Lung (tissue), 12 donors: ENCODE results near the gene CETN3. TPM values are rescaled to one million over a fixed set of nuclear protein-coding genes. Genes with fewer than 3 reads are reported as not detected.

Source experiments
- ATAC-seq: fragments of 200-7000 bp; cut with Tn5 transposase; one replicate; pipeline ENCODE4 v1.9.1; 2020; ENCODE audit warnings: moderate number of reproducible peaks; ENCODE audit not compliant: insufficient read depth, low FRiP score
- DNase-seq, 3 donors: peaks; one replicate each; pipeline ENCODE4 v3.0.0-alpha.2; 2013 to 2017
- H3K27ac ChIP-seq, 2 donors: one replicate each; pipeline ENCODE4 v1.5.1; 2013; ENCODE audit warnings: mild to moderate bottlenecking in 2 of 2, moderate library complexity in 2 of 2, control low read depth in 1 of 2, inconsistent platforms in 1 of 2, low read depth in 1 of 2, low read length in 1 of 2
- H3K27me3 ChIP-seq, 3 donors: one replicate each; pipeline ENCODE4 v1.5.1; 2013; ENCODE audit warnings: low read length in 2 of 3; ENCODE audit not compliant: control insufficient read depth in 3 of 3, insufficient read depth in 3 of 3
- H3K36me3 ChIP-seq, 4 donors: one replicate each; pipeline ENCODE4 v1.5.1; 2013; ENCODE audit warnings: low read length in 4 of 4, mild to moderate bottlenecking in 1 of 4, moderate library complexity in 1 of 4; ENCODE audit not compliant: control insufficient read depth in 4 of 4, insufficient read depth in 4 of 4
- H3K4me1 ChIP-seq, 5 donors: one replicate each; pipeline ENCODE4 v1.5.1; 2013; ENCODE audit warnings: low read length in 5 of 5, mild to moderate bottlenecking in 2 of 5, moderate library complexity in 1 of 5; ENCODE audit not compliant: control insufficient read depth in 5 of 5, insufficient read depth in 5 of 5
- H3K4me3 ChIP-seq: one replicate; pipeline ENCODE4 v1.5.1; 2013; ENCODE audit warnings: mild to moderate bottlenecking, control low read depth, moderate library complexity
- H3K9ac ChIP-seq, 2 donors: one replicate each; pipeline ENCODE4 v1.5.1; 2013; ENCODE audit warnings: low read length in 2 of 2, control low read depth in 1 of 2; ENCODE audit not compliant: insufficient read depth in 1 of 2
- H3K9me3 ChIP-seq, 4 donors: one replicate each; pipeline ENCODE4 v1.5.1; 2013; ENCODE audit warnings: low read length in 3 of 4, mild to moderate bottlenecking in 1 of 4, moderate library complexity in 1 of 4; ENCODE audit not compliant: control insufficient read depth in 4 of 4, insufficient read depth in 3 of 4
- CTCF ChIP-seq: IDR thresholded peaks from 2 replicates; pipeline ENCODE4 v1.5.1; 2012; ENCODE audit warnings: mild to moderate bottlenecking; ENCODE audit errors: control extremely low read depth, extremely low read depth
- whole genome bisulfite sequencing, 2 donors: extraction: QIAGEN DNeasy Blood & Tissue Kit; methylation state at CpG; one replicate each; pipeline ENCODE4 v1.1.7; 2013; 5-methylcytosine and 5-hydroxymethylcytosine counted together
- polyA plus RNA-seq, 2 donors: library from polyadenylated mRNA; stranded (reverse); fragments of 200-250 nt; gene quantifications; one replicate each; pipeline ENCODE4 v1.2.1, GENCODE V29; 2013
- total RNA-seq, 2 donors: library from RNA; depleted of rRNA in 1 of 2; stranded (reverse); fragments of >200 nt in 1 of 2; gene quantifications; one replicate each; pipeline ENCODE4 v1.2.1, GENCODE V29; 2014 to 2021
- donor health status: control.
- donor health status: control.
- donor health status: Bipolar disorder and iron deficiency.
- donor health status: healthy.
- donor health status: DM: yes; HTN: yes; CAD: no.

CETN3 gene
- total and polyA plus RNA-seq, 4 donors = 15.7 to 43.8 (median 22.0) TPM

- Histone ChIP-seq H3K9me3 (no peaks in the 10 kb centered on the region), H3K36me3 (no peaks in the 10 kb centered on the region), H3K9ac (no peak overlapping the region), H3K4me1 (no peaks in the 10 kb centered on the region), H3K27ac (no peak overlapping the region), H3K27me3 (no peaks in the 10 kb centered on the region), H3K4me3 (no peak overlapping the region)
- no peak for TF ChIP-seq CTCF
- 87 to 92% methylated on average over 6 of the region's 6 CpGs for WGBS, 2 donors
- DNase-seq (no peak), ATAC-seq (no peak)
These were observed 67.0 kb downstream of the CETN3 start for GRCh38 chr5:90342576-90342975.

Other genes starting within 250 kb of the CETN3 start
- 1 to 10 TPM; 4.6 to 6.5 TPM for gene MBLAC2, start 65.0 kb upstream of the CETN3 start, total RNA-seq
- gene MBLAC2, start 65.0 kb upstream of the CETN3 start, polyA plus RNA-seq = 1 to 10 TPM; 1.9 to 2.0 TPM
- 1 to 10 TPM; 1.1 to 1.3 TPM for gene POLR3G, start 65.1 kb upstream of the CETN3 start, total RNA-seq
- gene POLR3G, start 65.1 kb upstream of the CETN3 start, polyA plus RNA-seq = 1 to 10 TPM; 1.3 TPM
- gene LYSMD3, start 119.8 kb upstream of the CETN3 start, total RNA-seq = 10 to 100 TPM; 18.0 to 32.8 TPM
- gene LYSMD3, start 119.8 kb upstream of the CETN3 start, polyA plus RNA-seq = 10 to 100 TPM in 1 of 2 donors, 1 to 10 TPM in 1; 5.7 to 10.1 TPM
- gene ADGRV1, start 149.0 kb upstream of the CETN3 start, total RNA-seq = 10 to 100 TPM; 39.9 to 66.2 TPM
- 10 to 100 TPM in 1 of 2 donors, 1 to 10 TPM in 1; 3.6 to 16.5 TPM for gene ADGRV1, start 149.0 kb upstream of the CETN3 start, polyA plus RNA-seq